ENCODE results near the gene TMEM51. TPM values are rescaled to one million over a fixed set of nuclear protein-coding genes. Genes with fewer than 3 reads are reported as not detected.
A peak's percentile ranks its signal among the peaks of the same experiment; 100 is the strongest.

The TMEM51 gene
- total RNA-seq, 1 experiment from 2014 or later: 47.6 TPM

DNA sequence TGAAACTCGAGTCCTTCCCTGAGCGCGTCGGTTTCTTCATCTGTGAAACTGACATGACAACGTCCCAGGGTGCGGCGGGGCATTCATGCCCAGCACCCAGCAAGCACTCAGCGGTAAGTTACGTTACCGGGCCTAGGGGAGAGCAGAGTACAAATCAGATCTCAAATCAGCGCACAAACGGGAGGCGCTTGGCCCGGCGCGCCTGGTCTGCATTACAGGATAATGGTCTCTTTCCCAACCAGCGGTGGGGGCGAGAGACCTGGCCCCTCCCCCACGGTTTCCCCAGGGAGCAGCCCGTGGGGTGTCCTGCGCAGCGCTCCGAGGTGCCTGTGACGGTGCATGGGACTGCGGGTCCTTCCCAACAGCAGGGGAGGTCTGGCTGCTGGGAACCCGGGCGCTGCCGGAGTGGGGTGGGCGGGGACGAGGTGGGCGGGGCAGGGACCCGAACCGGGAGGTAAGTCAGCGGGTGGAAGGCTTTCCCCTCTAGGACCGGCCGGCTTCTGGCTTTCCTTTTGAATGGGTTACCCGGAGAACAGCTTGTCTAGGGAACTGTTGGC lies 1.0 kb downstream of the TMEM51 start:
- peak; percentile 42 for DNase-seq
- TF ChIP-seq, protein P1, sequence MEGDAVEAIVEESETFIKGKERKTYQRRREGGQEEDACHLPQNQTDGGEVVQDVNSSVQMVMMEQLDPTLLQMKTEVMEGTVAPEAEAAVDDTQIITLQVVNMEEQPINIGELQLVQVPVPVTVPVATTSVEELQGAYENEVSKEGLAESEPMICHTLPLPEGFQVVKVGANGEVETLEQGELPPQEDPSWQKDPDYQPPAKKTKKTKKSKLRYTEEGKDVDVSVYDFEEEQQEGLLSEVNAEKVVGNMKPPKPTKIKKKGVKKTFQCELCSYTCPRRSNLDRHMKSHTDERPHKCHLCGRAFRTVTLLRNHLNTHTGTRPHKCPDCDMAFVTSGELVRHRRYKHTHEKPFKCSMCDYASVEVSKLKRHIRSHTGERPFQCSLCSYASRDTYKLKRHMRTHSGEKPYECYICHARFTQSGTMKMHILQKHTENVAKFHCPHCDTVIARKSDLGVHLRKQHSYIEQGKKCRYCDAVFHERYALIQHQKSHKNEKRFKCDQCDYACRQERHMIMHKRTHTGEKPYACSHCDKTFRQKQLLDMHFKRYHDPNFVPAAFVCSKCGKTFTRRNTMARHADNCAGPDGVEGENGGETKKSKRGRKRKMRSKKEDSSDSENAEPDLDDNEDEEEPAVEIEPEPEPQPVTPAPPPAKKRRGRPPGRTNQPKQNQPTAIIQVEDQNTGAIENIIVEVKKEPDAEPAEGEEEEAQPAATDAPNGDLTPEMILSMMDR (IDR thresholded peaks at IDR 0.05; ENCODE audit: unreplicated experiment): no peak
- intact Hi-C loops (cut with micrococcal nuclease; ENCODE audit: unreplicated experiment): no loop called here
- Mint-ChIP-seq H3K9me3 (ENCODE audit: low read depth, unreplicated experiment) (no peaks in the 10 kb centered on the region), H3K27ac (ENCODE audit: unreplicated experiment) (peak overlapping the region; percentile 68), H3K4me3 (ENCODE audit: low read depth, unreplicated experiment) (peak overlapping the region; percentile 77), H3K36me3 (ENCODE audit: insufficient read depth, unreplicated experiment) (peaks cover 54% of the 10 kb centered on the region), H3K4me1 (ENCODE audit: low read depth, unreplicated experiment) (peaks cover 49% of the 10 kb centered on the region), H3K27me3 (ENCODE audit: unreplicated experiment) (no peaks in the 10 kb centered on the region)
- no TSS peak for BruUV-seq (replicated peaks)
- CTCF ChIA-PET: interaction anchor here (1.6 kb wide), 1 partner anchor 42 kb away, joined by 6 read pairs; no protein-coding TSS in a partner anchor

DNA sequence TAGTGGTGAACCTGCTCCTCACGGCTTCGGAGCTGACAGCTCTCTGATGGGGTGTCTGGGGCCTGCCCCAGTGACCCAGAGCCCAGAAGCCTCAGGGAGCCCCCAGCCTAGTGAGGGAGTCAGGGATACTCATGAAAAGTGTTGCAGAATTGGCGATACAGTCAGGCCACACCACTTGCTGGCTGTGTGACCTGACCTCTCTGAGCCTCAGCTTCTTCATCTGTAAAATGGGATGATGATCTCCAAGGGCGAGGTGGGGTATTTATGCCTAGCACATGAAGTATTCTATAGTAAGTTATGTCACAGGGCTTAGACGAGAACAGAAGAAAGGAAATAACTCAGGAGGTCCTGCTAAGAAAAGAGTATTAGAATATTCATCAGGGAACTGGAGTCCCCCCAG lies 1.6 kb downstream of the TMEM51 start:
- peaks cover 49% of the 10 kb centered on the region for H3K4me1 Mint-ChIP-seq (ENCODE audit: low read depth, unreplicated experiment)
- peaks cover 54% of the 10 kb centered on the region for H3K36me3 Mint-ChIP-seq (ENCODE audit: insufficient read depth, unreplicated experiment)
- no TSS peak for BruUV-seq (replicated peaks)
- H3K9me3 Mint-ChIP-seq (ENCODE audit: low read depth, unreplicated experiment): no peaks in the 10 kb centered on the region
- peak overlapping the region; percentile 68 for H3K27ac Mint-ChIP-seq (ENCODE audit: unreplicated experiment)
- DNase-seq: no peak
- CTCF ChIA-PET: interaction anchor here (0.5 kb wide), 1 partner anchor 199 kb away, joined by 6 read pairs; no protein-coding TSS in a partner anchor
- TF ChIP-seq, protein P1 (IDR thresholded peaks at IDR 0.05; ENCODE audit: unreplicated experiment): no peak
- H3K27me3 Mint-ChIP-seq (ENCODE audit: unreplicated experiment): no peaks in the 10 kb centered on the region
- intact Hi-C loops (cut with micrococcal nuclease; ENCODE audit: unreplicated experiment): no loop called here
- peak overlapping the region; percentile 77 for H3K4me3 Mint-ChIP-seq (ENCODE audit: low read depth, unreplicated experiment)

DNA sequence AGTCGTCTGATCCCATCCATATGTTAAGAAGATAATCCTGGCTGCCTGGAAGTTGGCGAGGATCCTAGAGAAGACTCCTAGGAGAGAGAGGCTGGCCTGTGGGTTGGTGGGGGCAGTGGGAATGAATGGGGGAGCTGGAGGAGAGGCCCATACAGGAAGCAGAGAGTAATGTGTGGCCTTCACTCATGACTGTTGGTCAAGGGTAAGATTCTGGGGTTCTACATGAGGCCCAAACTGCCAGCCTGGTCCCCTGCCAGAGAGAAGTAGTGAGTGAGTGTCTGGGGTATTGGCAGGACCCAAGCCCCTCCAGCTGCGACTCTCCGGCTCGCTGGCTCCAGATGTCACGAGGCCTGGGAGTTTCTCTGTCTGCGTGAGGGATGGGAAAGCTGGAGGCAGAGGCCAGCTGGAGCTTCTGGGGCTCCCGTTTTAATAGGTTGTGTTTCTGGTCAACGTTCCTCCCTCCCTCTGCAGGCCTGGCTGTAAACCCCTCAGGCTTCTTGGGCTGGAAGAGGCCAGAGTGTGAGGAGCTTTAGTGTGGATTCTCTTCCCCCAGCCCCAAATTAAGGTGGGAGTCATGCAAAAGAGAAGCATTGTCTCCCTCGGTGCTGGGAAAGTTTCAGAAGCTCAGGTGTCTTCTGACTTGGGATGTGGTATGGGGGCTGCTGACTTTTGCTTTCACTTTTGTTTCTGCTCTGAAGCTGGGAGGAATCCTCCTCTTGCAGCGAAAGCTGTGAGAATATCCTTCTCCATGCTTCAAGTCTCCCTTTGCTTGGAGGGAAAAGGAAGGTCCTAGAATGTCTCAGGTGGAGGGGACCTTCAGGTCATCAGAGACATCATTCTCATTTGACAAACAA lies 2.6 kb downstream of the TMEM51 start:
- peak overlapping the region; percentile 77 for H3K4me3 Mint-ChIP-seq (ENCODE audit: low read depth, unreplicated experiment)
- H3K27ac Mint-ChIP-seq (ENCODE audit: unreplicated experiment): peak overlapping the region; percentile 68
- intact Hi-C loops (cut with micrococcal nuclease; ENCODE audit: unreplicated experiment): no loop called here
- H3K9me3 Mint-ChIP-seq (ENCODE audit: low read depth, unreplicated experiment): no peaks in the 10 kb centered on the region
- TF ChIP-seq, protein P1 (IDR thresholded peaks at IDR 0.05; ENCODE audit: unreplicated experiment): no peak
- no peak for DNase-seq
- no TSS peak for BruUV-seq (replicated peaks)
- peaks cover 50% of the 10 kb centered on the region for H3K4me1 Mint-ChIP-seq (ENCODE audit: low read depth, unreplicated experiment)
- CTCF ChIA-PET: interaction anchor here (0.5 to 1.2 kb wide), 3 partner anchors 11 to 199 kb away, joined by 3 to 6 read pairs (median 4); no protein-coding TSS in a partner anchor
- H3K36me3 Mint-ChIP-seq (ENCODE audit: insufficient read depth, unreplicated experiment): peaks cover 60% of the 10 kb centered on the region
- no peaks in the 10 kb centered on the region for H3K27me3 Mint-ChIP-seq (ENCODE audit: unreplicated experiment)

DNA sequence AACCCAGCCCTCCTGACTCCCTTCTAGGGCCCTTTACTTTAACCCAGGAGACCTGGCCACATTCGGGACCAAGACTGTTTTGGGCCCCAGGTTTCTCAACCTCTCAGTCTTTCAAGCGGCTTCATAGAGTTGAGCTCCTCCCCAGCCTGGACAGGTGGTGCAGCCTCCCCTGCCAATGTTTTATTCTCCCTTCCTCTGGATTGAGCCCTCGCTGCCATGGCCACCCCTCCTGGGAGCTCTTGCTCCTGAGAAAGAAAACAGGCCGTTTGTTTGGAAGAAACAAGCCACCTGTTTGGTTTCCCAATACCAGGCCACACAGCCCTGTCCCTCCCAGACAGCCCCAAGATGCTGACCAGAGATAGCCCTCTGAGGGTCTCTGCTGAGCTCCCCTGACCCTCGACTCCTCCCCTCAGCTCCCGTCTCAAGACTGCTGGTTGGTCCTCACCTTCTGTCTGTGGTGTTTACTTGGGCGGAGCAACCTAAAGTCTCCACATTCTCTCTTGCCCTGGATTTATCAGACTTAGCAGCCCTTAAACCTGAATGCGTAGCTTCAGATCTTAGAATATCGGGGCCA lies 3.3 kb downstream of the TMEM51 start:
- Mint-ChIP-seq H3K9me3 (ENCODE audit: low read depth, unreplicated experiment) (no peaks in the 10 kb centered on the region), H3K36me3 (ENCODE audit: insufficient read depth, unreplicated experiment) (peaks cover 61% of the 10 kb centered on the region), H3K27me3 (ENCODE audit: unreplicated experiment) (no peaks in the 10 kb centered on the region), H3K4me1 (ENCODE audit: low read depth, unreplicated experiment) (peaks cover 46% of the 10 kb centered on the region), H3K4me3 (ENCODE audit: low read depth, unreplicated experiment) (peak overlapping the region; percentile 77), H3K27ac (ENCODE audit: unreplicated experiment) (no peak overlapping the region)
- CTCF ChIA-PET: interaction anchor here (0.5 to 1.2 kb wide), 2 partner anchors 11 to 12 kb away, joined by 3 to 4 read pairs; no protein-coding TSS in a partner anchor
- intact Hi-C loops (cut with micrococcal nuclease; ENCODE audit: unreplicated experiment): no loop called here
- BruUV-seq (replicated peaks): no TSS peak
- DNase-seq: no peak
- TF ChIP-seq, protein P1 (IDR thresholded peaks at IDR 0.05; ENCODE audit: unreplicated experiment): no peak

Measured in Calu3 (cell line).